HUES6 (cell line): ENCODE results near the gene C19orf44.
"Not testable (repeated sequence)": the region's sequence is repeated elsewhere in the genome, so short reads cannot be mapped to it uniquely, and the experiment has no call there.

ENCODE experiments used
- H3K27ac ChIP-seq: 2 replicates; pipeline ENCODE4 v1.7.0; 2013; ENCODE audit warnings: low read depth, mild to moderate bottlenecking, low read length, inconsistent platforms
- H3K27me3 ChIP-seq: 2 replicates; pipeline ENCODE4 v1.6.1; 2013; ENCODE audit warnings: low read length; ENCODE audit not compliant: control insufficient read depth, insufficient read depth
- H3K36me3 ChIP-seq: 2 replicates; pipeline ENCODE4 v1.6.1; 2013; ENCODE audit warnings: low read length; ENCODE audit not compliant: control insufficient read depth, insufficient read depth
- H3K4me1 ChIP-seq: 2 replicates; pipeline ENCODE4 v1.6.1; 2013; ENCODE audit warnings: low read length; ENCODE audit not compliant: control insufficient read depth, insufficient read depth
- H3K4me3 ChIP-seq: 2 replicates; pipeline ENCODE4 v1.5.1; 2013; ENCODE audit warnings: low read depth, low read length
- H3K9ac ChIP-seq: one replicate; pipeline ENCODE4 v1.6.1; 2013; ENCODE audit warnings: mild to moderate bottlenecking, low read length
- H3K9me3 ChIP-seq: 2 replicates; pipeline ENCODE4 v1.6.1; 2013; ENCODE audit warnings: low read depth, low read length; ENCODE audit not compliant: control insufficient read depth, insufficient read depth

The C19orf44 gene

DNA sequence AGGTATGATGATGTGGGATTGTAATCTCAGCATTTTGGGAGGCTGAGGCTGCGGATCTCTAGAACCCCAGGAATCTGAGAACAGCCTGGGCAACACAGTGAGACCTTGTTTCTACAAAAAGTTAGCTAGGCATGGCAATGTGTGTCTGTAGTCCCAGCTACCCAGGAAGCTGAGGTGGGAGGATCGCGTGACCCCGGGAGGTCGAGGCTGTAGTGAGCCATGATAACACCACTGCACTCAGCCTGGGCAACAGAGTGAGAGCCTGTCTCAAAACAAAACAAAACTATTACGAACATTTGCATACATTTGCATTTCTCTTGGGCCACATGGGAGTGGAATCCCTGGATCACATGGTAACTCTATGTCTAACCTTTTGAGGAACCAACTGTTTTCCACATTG lies 1.6 kb downstream of the C19orf44 start:
- H3K4me1 ChIP-seq, result peaks cover 10% of the 10 kb centered on the region; the same call in 1 of the 2 replicates
- H3K36me3 ChIP-seq, result no peaks in the 10 kb centered on the region; the same call in 1 of the 2 replicates
- no peaks in the 10 kb centered on the region for H3K9me3 ChIP-seq
- H3K4me3 ChIP-seq, result no peak overlapping the region
- H3K27me3 ChIP-seq, result no peaks in the 10 kb centered on the region
- H3K27ac ChIP-seq, result no peak overlapping the region
- H3K9ac ChIP-seq, result no peak overlapping the region

DNA sequence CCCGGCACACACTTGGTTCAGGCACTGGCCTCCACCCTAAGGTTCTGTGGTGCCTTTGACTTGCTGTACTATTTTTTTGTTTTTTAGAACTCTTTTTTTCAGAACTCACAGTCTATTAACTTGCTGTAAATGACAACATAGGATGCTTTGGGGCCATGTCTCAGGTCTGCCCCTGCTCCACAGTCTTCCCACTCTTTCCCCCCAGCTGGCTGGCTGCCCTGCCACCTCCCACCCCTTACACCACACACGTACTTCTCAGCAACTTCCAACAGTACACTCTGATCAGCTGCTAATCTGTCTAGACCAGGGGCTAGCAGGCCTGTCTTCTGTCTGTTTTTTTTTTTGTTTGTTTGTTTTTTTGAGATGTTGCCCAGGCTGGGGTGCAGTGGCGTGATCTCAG lies 8.1 kb downstream of the C19orf44 start:
- Histone ChIP-seq H3K27ac (no peak overlapping the region), H3K27me3 (no peaks in the 10 kb centered on the region), H3K4me3 (no peak overlapping the region), H3K9ac (no peak overlapping the region), H3K9me3 (no peaks in the 10 kb centered on the region), H3K36me3 (peaks cover 16% of the 10 kb centered on the region), H3K4me1 (no peaks in the 10 kb centered on the region)

DNA sequence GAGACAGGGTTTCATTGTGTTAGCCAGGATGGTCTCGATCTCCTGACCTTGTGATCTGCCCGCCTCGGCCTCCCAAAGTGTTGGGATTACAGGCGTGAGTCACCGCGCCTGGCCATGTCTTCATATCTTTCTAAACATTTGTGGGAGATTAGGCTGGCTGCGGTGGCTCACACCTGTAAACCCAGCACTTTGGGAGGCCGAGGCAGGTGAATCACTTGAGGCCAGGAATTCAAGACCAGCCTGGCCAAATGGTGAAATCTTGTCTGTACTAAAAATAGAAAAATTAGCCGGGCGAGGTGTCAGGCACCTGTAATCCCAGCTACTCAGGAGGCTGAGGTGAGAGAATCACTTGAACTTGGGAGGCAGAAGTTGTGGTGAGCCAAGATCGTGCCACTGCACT lies 10.0 kb downstream of the C19orf44 start:
- H3K27me3 ChIP-seq, H3K4me3 ChIP-seq, H3K9me3 ChIP-seq, H3K4me1 ChIP-seq, H3K27ac ChIP-seq, H3K9ac ChIP-seq: not testable (repeated sequence)
- H3K36me3 ChIP-seq, result peaks cover 31% of the 10 kb centered on the region

DNA sequence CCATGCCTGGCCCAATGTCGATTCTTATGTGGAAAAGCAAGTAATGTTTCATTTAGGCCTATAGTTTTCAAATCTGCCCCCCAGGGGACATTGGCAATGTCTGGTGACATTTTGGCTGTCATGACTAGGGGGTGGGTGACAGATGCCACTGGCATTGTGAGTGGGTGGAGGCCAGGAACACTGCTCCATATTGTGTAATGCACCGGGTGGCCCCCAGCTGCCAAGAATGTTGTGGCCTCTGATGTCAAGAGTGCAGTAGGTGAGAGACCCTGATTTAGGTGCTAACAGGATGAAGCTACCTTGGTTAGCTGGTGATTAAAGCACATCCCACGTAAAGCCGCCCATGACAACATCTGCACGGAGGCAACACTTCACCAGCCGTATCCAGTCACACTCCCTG lies 10.8 kb downstream of the C19orf44 start:
- H3K9ac ChIP-seq, result no peak overlapping the region
- no peak overlapping the region for H3K27ac ChIP-seq
- no peaks in the 10 kb centered on the region for H3K27me3 ChIP-seq
- peaks cover 31% of the 10 kb centered on the region for H3K36me3 ChIP-seq
- H3K9me3 ChIP-seq, result no peaks in the 10 kb centered on the region
- no peak overlapping the region for H3K4me3 ChIP-seq
- H3K4me1 ChIP-seq, result no peaks in the 10 kb centered on the region

- no peak overlapping the region for H3K27ac ChIP-seq
- H3K36me3 ChIP-seq, result peaks cover 38% of the 10 kb centered on the region
- H3K4me1 ChIP-seq, result no peaks in the 10 kb centered on the region
- H3K9me3 ChIP-seq, result no peaks in the 10 kb centered on the region
- H3K4me3 ChIP-seq, result no peak overlapping the region
- no peaks in the 10 kb centered on the region for H3K27me3 ChIP-seq
- H3K9ac ChIP-seq, result no peak overlapping the region
Observed at GRCh38 chr19:16508546-16508945, 12.4 kb downstream of the C19orf44 start.

DNA sequence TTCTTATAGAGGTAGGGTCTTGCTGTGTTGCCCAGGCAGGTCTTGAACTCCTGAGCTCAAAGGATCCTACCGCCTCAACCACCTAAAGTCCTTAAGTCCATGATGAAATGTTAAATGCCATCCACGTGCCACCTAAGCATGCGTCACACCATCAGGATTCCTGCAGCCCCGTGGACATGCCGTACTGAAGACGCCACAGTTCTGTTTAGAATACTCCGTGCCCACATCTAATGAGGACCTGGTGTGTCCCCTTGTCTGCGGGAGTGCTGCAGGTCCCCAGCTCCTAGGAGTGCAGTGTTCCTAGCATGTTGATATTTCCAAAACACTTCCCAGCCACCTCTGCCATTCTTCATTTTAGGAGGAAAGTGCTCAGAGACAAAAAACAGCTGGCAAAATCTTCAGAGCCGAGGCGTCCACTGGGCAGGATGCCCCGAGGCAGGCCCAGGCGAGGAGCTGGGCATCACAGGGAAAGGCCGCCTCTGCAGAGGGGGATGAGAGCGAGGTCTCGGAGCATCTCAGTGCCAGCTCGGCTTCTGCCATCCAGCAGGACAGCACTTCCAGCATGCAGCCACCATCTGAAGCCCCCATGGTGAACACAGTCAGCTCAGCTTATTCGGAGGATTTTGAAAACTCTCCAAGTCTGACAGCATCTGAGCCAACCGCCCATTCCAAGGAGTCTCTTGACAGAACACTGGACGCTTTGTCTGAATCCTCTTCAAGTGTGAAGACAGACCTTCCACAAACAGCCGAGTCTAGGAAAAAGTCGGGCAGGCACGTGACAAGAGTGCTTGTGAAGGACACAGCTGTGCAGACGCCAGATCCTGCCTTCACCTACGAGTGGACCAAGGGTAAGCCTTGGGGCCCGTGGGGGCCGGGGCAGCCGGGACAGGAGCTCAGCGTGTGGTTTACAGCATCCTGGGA lies 13.2 kb downstream of the C19orf44 start:
- H3K4me1 ChIP-seq, result no peaks in the 10 kb centered on the region
- no peak overlapping the region for H3K9ac ChIP-seq
- H3K36me3 ChIP-seq, result peaks cover 32% of the 10 kb centered on the region
- H3K27ac ChIP-seq, result no peak overlapping the region
- H3K9me3 ChIP-seq, result no peaks in the 10 kb centered on the region
- no peak overlapping the region for H3K4me3 ChIP-seq
- no peaks in the 10 kb centered on the region for H3K27me3 ChIP-seq

DNA sequence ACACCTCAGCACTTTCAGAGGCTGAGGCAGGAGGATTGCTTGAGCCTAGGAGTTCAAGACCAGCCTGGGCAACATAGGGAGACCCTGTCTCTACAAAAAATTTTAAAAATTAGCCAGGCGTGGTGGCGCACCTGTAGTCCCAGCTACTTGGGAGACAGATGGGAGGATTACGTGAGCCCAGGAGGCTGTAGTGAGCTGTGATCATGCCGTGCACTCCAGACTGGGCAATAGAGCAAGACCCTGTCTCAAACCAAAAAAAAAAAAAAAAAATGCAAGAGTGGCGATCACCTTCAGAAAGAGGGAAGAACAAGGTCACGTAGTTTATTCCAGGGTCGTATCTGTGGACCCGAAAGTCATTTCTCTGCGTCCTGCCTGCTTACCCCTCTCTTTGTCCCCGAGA lies 16.4 kb downstream of the C19orf44 start:
- not testable (repeated sequence) for H3K4me3 ChIP-seq, H3K9me3 ChIP-seq, H3K27ac ChIP-seq, H3K27me3 ChIP-seq, H3K9ac ChIP-seq, H3K4me1 ChIP-seq
- peaks cover 38% of the 10 kb centered on the region for H3K36me3 ChIP-seq

DNA sequence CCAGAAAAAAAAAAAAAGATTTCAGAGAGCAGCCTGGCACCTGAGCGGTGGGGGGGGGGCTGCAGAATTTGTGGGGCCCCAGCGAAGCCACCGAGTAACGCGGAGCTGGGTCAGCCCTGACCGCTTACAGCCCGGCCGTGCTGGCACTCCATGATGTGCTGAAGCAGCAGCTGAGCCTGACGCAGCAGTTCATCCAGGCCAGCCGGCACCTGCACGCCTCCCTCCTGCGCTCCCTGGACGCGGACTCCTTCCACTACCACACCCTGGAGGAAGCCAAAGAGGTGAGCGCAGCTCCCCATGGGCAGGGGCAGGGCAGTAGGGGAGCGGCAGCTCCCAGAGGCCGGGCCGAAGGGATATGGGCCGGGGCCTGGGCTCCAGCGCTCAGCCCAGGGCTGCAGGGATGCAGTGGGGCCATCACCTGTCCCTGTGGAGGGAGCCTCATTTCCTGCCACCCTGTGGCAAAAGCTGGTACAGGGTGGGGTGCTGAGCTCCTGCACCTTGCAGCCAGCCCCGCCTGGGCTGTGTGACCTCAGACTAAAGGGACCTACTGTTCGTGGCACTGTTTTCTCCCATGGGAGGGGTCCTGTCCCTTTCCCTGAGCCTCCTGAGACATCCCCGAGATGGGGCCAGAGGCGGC lies 18.3 kb downstream of the C19orf44 start:
- no peak overlapping the region for H3K4me3 ChIP-seq
- no peak overlapping the region for H3K9ac ChIP-seq
- no peaks in the 10 kb centered on the region for H3K4me1 ChIP-seq
- H3K27me3 ChIP-seq, result no peaks in the 10 kb centered on the region
- peaks cover 52% of the 10 kb centered on the region for H3K36me3 ChIP-seq
- no peak overlapping the region for H3K27ac ChIP-seq
- no peaks in the 10 kb centered on the region for H3K9me3 ChIP-seq

DNA sequence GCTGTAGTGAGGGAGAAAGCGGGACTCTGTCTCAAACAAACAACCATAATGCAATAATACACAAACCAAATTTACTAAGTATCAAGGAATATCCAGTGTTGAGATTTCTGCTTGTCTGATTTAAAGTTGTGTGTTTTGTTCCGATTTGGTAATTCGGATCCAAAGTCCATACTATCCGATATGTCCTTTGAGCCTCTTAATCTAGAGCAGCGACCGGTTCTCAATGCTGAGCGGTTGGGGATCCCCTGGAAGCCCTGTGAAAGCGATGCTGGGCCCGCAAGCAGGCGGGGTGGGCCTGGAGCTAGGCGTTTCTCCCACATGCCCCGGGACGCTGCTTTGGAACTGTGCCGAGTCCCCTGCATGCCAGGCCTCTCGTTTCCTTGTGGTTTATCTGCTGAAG lies 20.2 kb downstream of the C19orf44 start:
- no peak overlapping the region for H3K4me3 ChIP-seq
- H3K9ac ChIP-seq, result no peak overlapping the region
- no peaks in the 10 kb centered on the region for H3K4me1 ChIP-seq
- H3K9me3 ChIP-seq, result no peaks in the 10 kb centered on the region
- no peaks in the 10 kb centered on the region for H3K27me3 ChIP-seq
- no peak overlapping the region for H3K27ac ChIP-seq
- peaks cover 58% of the 10 kb centered on the region for H3K36me3 ChIP-seq

DNA sequence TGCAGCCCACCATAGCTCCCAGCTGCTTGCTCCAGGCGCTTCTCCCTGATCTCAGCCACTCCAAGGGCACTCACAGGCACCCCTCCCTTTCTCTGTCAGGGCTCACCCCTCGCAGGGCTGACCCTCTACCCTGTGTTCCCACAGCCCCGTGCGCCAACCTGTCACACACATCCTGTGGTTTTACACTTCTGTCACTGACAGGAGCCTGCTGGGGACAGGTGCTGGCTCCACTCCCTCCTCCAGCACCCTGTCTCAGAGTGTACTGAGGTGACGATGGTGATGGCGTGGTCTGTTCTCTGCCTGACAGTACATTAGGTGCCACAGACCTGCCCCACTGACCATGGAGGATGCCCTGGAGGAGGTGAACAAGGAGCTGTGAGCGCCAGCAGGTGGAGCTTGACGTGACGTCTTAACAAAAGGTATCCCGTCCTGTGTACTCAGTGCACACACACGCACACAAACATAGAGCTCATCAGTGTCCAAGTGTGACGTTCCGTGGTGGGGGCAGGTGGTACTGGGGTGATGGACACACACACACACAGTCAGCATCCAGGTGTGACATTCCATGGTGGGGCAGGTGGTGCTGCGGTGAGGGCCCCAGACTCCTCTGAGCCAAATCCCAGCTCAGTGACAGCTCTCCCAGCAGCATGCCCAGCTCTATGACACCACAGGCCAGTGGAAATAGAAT lies 20.9 kb downstream of the C19orf44 start:
- no peak overlapping the region for H3K27ac ChIP-seq
- H3K27me3 ChIP-seq, result no peaks in the 10 kb centered on the region
- H3K4me1 ChIP-seq, result no peaks in the 10 kb centered on the region
- no peak overlapping the region for H3K9ac ChIP-seq
- H3K36me3 ChIP-seq, result peaks cover 63% of the 10 kb centered on the region
- no peaks in the 10 kb centered on the region for H3K9me3 ChIP-seq
- H3K4me3 ChIP-seq, result no peak overlapping the region

DNA sequence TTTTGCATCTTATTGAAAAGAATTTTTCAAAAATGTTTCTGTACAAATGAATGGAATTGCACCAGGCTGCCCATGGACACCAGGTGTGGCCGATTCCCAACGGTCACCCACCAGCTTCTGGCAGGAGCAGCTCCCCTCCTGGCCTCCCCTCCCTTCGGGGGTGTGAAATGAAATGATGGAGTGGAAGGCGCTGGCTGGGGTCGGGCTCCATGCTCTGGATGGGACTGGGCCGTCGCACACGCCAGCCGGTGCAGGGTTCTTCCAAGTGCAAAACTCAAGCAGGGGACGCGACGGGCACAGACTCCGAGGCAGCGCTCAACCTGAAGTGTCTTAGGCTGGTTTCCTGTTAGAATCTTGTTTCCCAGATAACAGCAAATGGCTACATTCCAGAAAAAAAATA lies 21.9 kb downstream of the C19orf44 start:
- Histone ChIP-seq H3K36me3 (peaks cover 65% of the 10 kb centered on the region), H3K27ac (no peak overlapping the region), H3K4me1 (no peaks in the 10 kb centered on the region), H3K9me3 (no peaks in the 10 kb centered on the region), H3K27me3 (no peaks in the 10 kb centered on the region), H3K9ac (no peak overlapping the region), H3K4me3 (no peak overlapping the region)
